ENCODE data around the gene RETN.
"Not testable (repeated sequence)": the region's sequence is repeated elsewhere in the genome, so short reads cannot be mapped to it uniquely, and the experiment has no call there.

RETN gene

DNA sequence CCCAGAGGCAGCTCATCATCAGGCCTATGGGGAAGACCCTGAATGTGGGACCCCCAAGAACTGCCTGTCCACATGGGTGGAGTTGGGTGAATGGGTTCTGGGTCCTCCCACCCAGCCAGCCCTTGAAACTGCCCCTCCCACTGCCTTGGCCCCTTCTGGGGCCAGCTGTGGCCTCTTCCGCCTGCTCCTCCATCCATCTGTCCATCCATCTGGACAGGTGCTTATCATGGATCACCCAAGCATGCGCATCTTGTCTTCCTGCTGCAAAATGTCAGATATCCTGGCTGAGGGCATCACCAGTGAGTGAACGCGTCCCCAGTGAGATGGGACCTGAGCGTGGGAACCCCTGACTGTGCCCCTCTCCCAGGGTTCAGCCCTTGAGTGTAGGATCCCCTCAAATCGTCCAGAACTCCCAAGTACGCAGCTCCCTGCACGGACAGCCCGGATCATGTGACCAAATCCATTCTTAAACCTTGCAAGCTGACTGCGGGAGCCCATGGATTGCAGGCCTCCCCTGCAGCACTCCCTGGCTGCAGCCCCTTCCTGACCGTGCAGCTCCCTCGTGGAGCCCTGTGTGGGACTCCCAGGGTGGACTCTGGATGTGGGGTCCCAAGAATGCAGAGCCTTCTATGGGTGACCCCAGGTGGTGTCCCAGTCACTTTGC lies 29.9 kb upstream of the RETN start:
- no peak for DNase-seq

DNA sequence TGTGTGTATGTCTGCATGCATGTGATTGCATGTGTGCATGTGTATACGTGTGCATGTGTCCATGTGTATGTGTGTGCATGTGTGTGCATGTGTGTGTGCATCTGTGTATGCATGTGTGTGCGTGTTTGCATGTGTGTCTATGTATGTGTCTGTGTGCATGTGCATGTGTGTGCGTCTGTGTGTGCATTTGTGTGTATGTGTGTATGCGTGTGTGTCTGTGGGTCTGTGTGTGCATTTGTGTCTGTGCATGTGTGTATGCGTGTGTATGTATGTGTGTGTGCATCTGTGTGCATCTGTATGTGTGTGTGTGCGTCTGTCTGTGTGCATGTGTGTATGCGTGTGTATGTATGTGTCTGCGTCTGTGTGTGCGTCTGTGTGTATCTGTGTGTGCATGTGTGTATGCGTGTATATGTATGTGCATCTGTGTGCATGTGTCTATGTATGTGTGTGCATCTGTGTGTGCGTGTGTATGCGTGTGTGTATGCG lies 28.9 kb upstream of the RETN start:
- no peak for DNase-seq

DNA sequence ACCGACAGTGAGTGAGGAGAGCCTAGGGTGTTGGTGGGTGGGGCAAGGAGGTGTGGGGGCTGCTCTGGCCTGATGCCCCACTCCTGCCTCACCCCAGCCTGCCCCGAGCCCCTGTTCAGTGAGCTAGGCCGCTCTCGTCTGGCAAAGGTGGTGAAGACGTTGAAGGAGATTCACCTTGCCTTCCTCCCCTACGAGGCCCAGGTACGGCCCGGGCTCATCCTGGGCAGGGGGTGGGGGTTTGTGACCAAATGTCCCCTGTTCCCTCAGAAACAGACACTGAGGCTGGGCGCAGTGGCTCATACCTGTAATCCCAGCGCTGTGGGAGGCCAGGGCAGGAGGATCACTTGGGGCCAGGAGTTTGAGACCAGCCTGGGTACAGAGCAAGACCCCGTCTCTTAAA lies 28.0 kb upstream of the RETN start:
- DNase-seq = no peak

DNA sequence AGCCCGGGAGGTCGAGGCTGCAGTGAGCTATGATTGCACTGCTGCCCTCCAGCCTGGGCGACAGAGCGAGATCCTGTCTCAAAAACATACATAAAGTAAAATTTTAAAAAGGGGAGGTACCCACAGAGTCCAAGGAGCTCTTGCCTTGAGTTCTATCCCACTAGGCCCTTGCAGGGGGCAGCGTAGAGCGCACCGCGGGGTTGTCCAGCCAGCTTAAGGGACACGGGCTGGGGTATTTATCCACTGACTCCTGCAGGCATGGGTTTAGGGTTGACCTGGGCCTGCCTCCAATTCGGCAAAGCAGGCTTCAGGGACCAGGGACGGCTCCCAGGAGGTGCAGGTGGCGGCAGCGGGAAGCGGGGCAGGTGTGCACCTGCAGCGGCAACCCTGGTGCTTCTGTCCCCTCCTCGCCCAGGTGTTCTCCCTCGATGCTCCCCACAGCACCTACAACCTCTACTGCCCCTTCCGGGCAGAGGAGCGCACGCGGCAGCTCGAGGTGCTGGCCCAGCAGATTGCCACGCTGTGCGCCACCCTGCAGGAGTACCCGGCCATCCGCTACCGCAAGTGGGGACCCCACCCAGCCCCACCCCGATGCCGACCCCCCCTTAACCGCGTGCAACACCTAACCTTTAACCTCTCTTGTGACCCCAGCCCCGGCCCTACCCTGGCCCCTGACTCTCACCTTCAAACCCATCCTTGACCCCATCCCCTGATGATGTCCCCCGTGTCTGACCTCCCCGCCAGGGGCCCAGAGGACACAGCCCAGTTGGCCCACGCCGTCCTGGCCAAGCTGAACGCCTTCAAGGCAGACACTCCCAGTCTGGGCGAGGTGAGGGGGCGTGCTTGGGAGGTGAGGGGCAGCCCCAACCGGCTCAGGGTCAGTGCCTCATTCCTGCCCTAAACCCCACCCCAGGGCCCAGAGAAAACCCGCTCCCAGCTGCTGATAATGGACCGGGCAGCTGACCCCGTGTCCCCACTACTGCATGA lies 27.3 kb upstream of the RETN start:
- DNase-seq = no peak

DNA sequence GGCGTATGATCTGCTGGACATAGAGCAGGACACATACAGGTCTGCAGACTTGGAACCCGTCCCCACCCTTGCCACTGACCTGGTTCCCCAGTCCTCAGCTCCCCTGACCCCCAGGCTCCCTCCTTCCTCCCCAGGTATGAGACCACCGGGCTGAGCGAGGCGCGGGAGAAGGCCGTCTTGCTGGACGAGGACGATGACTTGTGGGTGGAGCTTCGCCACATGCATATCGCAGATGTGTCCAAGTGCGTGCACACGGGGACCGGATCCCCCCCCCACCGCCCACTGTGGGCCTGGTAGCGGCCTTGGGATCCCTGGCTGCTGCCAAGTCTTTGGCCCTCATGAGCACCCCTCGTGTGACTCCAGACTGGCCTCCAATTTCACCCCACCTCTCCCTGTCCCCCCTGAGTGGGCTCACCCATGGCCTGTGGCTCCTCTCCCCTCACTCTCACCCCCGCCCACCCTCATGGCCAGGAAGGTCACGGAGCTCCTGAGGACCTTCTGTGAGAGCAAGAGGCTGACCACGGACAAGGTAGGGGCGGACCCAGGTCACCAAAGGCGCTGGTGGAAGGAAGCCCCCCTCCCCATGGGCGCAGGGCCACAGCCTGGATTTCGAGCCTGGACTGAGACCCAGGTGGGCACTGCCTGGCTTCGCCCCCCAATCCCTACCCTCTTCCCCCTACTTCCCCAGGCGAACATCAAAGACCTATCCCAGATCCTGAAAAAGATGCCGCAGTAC lies 26.4 kb upstream of the RETN start:
- no peak for DNase-seq

DNA sequence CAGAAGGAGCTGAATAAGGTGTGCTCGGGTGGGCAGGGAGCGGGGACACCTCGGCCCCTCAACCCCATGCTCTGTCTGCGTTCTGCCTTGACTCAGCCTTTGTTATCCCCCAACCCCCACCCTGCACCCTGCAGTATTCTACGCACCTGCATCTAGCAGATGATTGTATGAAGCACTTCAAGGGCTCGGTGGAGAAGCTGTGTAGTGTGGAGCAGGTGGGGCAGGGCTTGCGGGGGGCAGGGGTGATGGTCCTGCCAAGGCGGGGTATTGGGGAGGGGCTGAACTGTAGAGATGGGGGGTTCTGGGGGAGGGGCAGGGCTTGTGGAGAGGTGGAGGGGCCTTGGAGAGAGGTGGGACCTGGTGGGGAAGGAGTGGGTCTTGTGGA lies 25.8 kb upstream of the RETN start:
- DNase-seq = no peak

DNA sequence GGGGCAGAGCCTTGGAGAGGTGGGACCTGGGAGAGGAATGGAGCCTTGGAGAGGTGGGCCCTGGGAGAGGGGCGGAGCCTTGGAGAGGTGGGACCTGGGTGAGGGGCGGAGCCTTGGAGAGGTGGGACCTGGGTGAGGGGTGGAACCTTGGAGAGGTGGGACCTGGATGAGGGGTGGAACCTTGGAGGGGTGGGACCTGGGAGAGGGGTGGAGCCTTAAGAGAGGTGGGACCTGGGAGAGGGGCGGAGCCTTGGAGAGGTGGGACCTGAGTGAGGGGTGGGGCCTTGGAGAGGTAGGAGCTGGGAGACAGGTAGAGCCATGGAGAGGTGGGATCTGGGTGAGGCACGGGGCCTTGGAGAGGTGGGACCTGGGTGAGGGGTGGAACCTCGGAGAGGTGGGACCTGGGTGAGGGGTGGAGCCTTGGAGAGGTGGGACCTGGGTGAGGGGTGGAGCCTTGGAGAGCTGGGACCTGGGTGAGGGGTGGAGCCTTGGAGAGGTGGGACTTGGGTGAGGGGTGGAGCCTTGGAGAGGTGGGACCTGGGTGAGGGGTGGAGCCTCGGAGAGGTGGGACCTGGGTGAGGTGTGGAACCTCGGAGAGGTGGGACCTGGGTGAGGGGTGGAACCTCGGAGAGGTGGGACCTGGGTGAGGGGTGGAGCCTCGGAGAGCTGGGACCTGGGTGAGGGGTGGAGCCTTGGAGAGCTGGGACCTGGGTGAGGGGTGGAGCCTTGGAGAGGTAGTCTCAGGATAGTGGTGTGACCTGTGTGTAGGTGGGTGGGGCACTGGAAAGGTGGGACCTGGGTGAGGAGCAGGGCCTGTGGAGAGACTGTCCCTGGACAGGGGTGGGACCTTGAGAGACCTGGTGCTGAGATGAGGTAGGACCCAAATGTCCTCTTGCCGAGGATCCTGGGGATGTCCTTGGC lies 25.0 kb upstream of the RETN start:
- not testable (repeated sequence) for DNase-seq

DNA sequence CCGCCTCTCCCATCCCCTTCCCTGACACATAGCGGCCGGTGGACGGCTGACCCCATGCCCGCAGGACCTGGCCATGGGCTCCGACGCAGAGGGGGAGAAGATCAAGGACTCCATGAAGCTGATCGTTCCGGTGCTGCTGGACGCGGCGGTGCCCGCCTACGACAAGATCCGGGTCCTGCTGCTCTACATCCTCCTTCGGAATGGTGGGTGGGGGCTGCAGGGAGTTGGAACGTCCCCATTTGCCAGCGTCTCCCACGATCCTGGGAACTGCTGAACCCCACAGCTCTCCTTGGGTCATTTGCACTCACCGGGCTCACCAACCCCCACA lies 24.3 kb upstream of the RETN start:
- no peak for DNase-seq

DNA sequence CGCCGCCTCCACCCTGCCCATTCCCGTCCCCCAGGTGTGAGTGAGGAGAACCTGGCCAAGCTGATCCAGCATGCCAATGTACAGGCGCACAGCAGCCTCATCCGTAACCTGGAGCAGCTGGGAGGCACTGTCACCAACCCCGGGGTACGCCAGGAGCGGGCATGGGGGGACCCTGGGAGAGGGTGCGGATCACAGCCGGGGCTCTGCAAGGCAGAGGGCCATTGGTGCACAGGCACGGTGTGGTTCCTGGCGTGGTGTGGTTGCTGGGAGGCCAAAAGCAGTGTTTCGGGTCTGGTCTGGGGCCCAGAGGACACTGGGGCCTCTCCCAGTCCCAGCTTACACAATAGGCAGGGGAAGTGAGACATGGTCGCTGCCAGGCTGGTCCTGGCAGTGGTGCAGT lies 23.7 kb upstream of the RETN start:
- DNase-seq = no peak

DNA sequence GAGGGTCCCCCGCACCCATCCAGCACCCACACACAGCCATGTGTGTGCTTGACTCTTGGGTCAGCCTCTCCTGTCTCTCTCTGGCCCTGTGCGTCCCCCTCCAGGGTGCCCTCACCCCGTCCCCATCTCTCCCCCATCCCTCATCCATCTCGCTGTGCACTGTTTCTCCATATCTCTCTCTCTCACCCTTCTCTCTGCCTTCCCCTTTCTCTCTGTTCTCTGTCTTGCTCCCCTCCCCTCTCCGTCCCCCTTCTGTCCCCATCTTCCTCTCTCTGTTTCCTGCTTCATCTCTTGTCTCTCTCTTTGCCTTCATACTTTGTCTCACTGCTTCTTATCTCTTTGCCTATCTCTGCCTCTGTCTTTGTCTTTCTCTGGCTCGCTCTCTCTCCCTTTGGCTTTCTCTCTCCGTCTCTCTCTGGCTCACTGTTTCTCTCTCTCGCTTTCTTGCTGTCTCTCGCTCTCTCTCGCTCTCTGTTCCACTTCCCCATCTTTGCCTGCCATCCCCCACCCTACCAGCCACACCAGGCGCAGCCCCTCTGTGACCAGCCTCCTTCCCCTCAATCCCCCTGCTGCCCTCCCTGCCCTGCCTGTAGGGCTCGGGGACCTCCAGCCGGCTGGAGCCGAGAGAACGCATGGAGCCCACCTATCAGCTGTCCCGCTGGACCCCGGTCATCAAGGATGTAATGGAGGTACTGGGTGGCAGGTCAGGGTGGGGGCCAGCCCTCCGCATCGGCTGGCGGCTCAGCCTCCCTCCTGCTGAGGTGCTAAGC lies 23.0 kb upstream of the RETN start:
- no peak for DNase-seq

DNA sequence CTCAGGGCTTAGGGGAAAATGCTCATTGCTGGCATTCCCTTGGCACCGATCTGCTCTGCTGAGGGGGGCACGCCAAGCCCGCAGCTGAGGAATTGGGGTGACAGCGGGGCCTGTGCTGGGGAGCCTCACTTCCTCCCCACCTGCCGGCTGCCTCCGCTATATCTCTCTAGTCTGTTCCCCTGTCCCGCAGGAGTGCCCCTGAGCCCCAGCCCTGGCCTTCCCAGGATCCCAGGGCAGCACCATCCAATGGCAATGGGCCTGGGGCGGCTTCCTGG lies 22.5 kb upstream of the RETN start:
- DNase-seq = no peak

DNA sequence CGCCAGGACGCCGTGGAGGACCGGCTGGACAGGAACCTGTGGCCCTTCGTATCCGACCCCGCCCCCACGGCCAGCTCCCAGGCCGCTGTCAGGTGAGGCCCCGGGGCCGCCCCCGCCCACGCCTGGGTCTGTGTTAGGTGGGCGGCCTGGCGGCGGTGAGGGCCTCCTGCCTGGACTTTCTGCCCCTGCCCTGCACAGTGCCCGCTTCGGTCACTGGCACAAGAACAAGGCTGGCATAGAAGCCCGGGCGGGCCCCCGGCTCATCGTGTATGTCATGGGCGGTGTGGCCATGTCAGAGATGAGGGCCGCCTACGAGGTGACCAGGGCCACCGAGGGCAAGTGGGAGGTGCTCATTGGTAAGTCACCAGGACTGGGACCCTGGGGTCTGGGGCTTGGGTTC lies 21.7 kb upstream of the RETN start:
- DNase-seq = no peak

DNA sequence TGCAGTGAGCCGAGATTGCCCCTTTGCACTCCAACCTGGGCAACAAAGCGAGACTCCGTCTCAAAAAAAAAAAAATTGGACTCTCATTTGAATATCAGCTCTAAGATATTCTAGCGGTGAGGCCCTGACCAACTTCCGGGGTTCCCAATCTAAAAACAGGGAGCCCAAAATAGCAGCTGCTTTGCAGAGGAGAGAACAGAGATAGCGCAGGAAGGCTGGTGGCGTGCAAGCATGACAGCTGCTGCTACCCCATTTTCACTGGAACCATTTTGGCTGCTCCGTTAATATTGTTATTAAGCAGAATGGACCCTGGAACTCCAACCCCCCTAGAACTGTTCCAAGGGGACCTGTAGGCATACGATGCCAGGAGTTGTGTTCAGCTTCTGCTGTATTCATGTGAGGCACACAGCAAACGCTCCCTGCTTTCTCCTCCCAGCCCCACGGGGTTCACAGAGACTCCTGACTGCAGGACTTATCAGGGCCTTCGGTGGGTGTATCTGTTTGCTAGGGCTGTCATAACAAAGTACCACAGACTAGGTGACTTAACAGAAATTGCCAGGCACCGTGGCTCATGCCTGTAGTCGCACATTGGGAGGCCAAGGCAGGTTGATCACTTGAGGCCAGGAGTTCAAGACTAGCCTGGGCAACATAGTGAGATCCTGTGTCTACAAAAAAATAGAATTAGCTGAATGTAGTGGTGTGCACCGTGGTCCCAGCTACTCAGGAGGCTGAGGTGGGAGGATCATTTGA lies 20.4 kb upstream of the RETN start:
- DNase-seq = no peak

DNA sequence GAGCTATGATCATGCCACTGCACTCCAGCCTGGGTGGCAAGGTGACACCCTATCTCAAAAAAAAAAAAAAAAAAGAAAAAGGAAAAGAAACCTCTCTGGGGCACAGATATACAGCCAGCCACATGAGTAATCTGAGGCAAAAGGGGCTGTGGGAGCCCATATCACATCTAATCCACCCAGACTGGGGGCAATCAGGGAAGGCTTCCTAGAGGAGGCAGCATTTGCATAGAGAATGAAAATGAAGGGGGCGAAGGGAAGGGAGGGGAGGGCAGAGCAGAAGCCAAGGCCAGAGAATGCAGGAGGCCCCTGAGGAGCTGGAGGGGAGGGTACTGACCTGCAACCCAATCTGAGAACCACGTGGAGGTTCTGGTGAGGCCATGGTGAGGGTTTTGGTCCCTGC lies 18.7 kb upstream of the RETN start:
- no peak for DNase-seq

DNA sequence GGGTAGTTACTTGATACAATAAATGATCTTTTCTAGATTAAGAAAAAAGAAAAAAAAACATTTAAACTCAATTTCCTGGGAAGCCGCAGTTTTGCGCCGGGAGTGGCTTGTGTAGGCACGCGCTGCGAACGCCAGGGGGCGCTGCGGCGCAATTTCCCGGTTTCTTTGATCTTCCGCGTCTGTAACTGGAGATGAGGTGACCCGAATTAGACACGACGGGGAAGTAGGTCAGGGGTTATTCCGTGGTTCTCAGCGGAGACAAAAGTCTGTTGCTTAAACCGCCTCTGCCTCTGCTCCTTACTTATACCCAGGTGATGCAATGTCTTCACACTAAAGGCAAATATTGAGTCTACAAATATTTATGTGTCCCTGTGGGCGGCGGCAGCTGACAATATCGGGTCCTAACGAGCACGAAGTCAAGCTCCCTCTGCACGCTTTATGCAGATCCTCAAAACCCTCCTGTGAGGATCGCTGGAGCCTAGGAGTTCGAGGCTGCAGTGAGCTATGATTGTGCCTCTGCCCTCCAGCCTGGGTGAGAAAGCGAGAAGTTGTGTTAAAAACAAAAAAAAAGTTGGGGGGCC lies 16.7 kb upstream of the RETN start:
- DNase-seq = peak; percentile 89 to 92

DNA sequence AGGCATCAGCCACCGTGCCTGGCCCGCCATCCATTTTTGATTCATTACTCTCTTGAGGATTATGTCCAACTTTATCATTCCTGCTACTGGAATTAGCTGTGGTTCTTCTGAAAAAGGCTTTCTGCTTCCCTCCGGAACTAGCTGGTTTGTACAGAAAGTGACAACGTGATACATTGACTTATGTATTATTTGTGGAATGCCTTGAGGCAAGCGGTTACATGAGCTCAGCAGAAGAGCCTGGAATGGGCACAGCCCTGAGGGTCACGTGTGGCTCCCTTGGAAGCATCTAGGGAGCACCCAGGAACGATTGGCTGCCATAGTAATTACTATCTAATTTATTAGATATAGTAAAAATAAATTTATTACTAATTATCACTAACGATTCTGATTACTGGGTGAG lies 14.4 kb upstream of the RETN start:
- DNase-seq = no peak

DNA sequence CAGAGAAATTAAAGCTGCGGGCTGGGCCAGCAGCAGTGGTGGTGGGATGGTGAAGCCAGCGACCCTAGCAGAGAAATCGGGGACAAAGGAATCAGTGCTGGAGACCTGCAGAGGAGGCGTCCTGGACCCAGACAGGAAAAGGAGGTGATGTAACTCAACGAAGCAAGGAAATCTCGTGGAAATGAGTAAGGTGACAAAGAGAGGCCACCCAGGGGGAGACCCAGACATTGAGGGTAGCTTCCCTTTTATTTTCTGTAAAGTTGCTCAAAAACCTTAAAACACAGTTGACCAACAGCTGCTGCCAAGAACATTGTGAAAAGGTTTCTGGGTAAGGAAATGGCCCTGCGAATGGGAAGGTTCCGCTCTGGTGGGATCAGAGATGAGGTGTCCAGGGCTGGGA lies 13.3 kb upstream of the RETN start:
- no peak for DNase-seq

DNA sequence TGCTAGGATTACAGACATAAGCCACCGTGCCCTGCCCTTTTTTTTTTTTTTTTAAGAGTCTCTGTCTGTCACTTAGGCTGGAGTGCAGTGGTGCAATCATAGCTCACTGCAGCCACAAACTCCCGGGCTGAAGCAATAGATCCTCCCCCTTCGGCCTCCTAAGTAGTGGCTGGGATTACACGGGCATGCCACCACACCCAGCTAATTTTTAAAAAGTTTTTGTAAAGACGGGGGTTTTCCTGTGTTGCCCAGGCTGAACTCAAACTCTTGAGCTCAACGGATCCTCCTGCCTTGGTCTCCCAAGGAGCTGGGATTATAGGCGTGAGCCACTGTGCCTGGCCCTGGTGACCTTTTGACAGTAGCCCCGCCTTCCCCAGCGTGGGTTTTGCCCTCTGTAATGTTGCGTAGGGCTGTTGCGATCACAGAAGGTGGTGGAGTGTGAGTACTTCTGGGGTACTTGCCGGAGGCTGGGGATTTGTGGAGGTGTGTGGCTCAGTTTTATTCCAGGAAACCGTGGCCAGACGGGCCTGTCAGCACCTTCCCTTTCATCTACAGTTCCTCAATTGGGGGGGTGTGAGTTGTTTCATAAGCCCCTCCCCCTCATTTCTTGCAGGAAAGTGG lies 11.6 kb upstream of the RETN start:
- DNase-seq = peak in 1 of 2 donors; percentile 27

DNA sequence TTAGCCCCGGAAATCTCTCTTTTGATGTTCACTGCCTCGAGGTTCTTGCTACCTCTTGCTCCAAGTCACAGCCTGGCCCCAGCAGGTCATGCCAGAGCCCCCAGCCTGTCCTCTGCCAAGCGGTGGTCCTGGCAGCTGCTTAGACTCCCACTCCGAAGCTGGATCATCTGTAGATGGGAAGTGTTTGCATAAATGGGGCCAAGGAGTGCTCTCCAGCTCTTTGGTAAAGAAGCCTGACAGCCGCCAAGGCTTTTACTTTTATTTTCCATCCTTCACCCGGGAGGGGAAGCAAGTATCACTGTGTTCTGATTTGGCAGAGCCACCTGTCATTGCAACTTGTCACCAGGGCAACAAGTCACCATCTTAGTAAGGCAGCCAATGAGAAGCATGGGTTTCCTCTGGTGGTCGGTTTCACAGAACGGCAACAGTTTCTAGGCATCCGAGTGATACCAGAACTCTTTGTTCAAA lies 10.6 kb upstream of the RETN start:
- DNase-seq = peak in 1 of 2 donors; percentile 33

Data from stimulated activated CD4-positive, alpha-beta T cell treated with anti-CD3 and anti-CD28 coated beads, Interleukin-2, amount 100 ng/mL, for 48 hours (primary cell).